CD4-positive, alpha-beta T cell treated with Interleukin-1 beta for 1 hour (primary cell): ENCODE measurements around the gene TMC8.
"Not testable (repeated sequence)": the region's sequence is repeated elsewhere in the genome, so short reads cannot be mapped to it uniquely, and the experiment has no call there.

ENCODE experiments used
- DNase-seq, 2 donors: peaks; one replicate each; pipeline ENCODE4 v3.0.0-alpha.2; 2020 to 2022

Gene TMC8

GRCh38 chr17:78111016-78111726 is 19.4 kb upstream of the TMC8 start:
- no peak for DNase-seq

GRCh38 chr17:78111727-78112517 is 18.6 kb upstream of the TMC8 start:
- DNase-seq = no peak

GRCh38 chr17:78112518-78113471 is 17.8 kb upstream of the TMC8 start:
- DNase-seq = peak; percentile 76 to 79

- DNase-seq = peak in 1 of 2 donors; percentile 42
Measured at GRCh38 chr17:78113804-78114785, 16.5 kb upstream of the TMC8 start.

GRCh38 chr17:78114831-78115723 is 15.5 kb upstream of the TMC8 start:
- no peak for DNase-seq

GRCh38 chr17:78115803-78116202 is 14.8 kb upstream of the TMC8 start:
- not testable (repeated sequence) for DNase-seq

GRCh38 chr17:78116411-78116810 is 14.2 kb upstream of the TMC8 start:
- DNase-seq = no peak

- DNase-seq = no peak
Measured at GRCh38 chr17:78117027-78117981, 13.3 kb upstream of the TMC8 start.

GRCh38 chr17:78118801-78119241 is 11.8 kb upstream of the TMC8 start:
- DNase-seq = no peak

- no peak for DNase-seq
Measured at GRCh38 chr17:78120537-78120936, 10.0 kb upstream of the TMC8 start.

GRCh38 chr17:78120971-78121800 is 9.4 kb upstream of the TMC8 start:
- peak; percentile 51 to 76 for DNase-seq

- no peak for DNase-seq
Measured at GRCh38 chr17:78121801-78122215, 8.8 kb upstream of the TMC8 start.

- DNase-seq = no peak
Measured at GRCh38 chr17:78122216-78122930, 8.2 kb upstream of the TMC8 start.

GRCh38 chr17:78122931-78123249 is 7.7 kb upstream of the TMC8 start:
- DNase-seq = peak in 1 of 2 donors; percentile 32

- no peak for DNase-seq
Measured at GRCh38 chr17:78123258-78123929, 7.2 kb upstream of the TMC8 start.

- peak; percentile 27 to 71 for DNase-seq
Measured at GRCh38 chr17:78124081-78124835, 6.3 kb upstream of the TMC8 start.

GRCh38 chr17:78124836-78125137 is 5.8 kb upstream of the TMC8 start:
- no peak for DNase-seq
